Cerebellar nuclear complex (tissue), 1 donor: ENCODE data around the gene HHAT.
A peak's percentile ranks its signal among the peaks of the same experiment; 100 is the strongest.

ENCODE experiments used
- DNase-seq, 2 experiments: peaks; one replicate each; lab custom pipeline; 2025; lab: John Stamatoyannopoulos, UW

The HHAT gene

GRCh38 chr1:210440081-210440480, 111.4 kb downstream of the HHAT start:
- DNase-seq = no peak

GRCh38 chr1:210441028-210441427, 112.3 kb downstream of the HHAT start:
- no peak for DNase-seq

- no peak for DNase-seq
Observed at GRCh38 chr1:210445485-210445884, 116.8 kb downstream of the HHAT start.

- no peak for DNase-seq
Observed at GRCh38 chr1:210445931-210446330, 117.2 kb downstream of the HHAT start.

- DNase-seq = no peak
Observed at GRCh38 chr1:210446479-210446878, 117.8 kb downstream of the HHAT start.

- no peak for DNase-seq
Observed at GRCh38 chr1:210447456-210448057, 118.9 kb downstream of the HHAT start.

- peak in 1 of 2 experiments; percentile 37 for DNase-seq
Observed at GRCh38 chr1:210448297-210448892, 119.7 kb downstream of the HHAT start.

- DNase-seq = no peak
Observed at GRCh38 chr1:210455840-210456603, 127.3 kb downstream of the HHAT start.

- no peak for DNase-seq
Observed at GRCh38 chr1:210456731-210457255, 128.1 kb downstream of the HHAT start.

GRCh38 chr1:210457568-210457967, 128.9 kb downstream of the HHAT start:
- no peak for DNase-seq

GRCh38 chr1:210464519-210465039, 135.9 kb downstream of the HHAT start:
- no peak for DNase-seq

- DNase-seq = no peak
Observed at GRCh38 chr1:210465150-210465549, 136.4 kb downstream of the HHAT start.

GRCh38 chr1:210467440-210468043, 138.8 kb downstream of the HHAT start:
- DNase-seq = no peak

GRCh38 chr1:210469441-210469840, 140.7 kb downstream of the HHAT start:
- no peak for DNase-seq

GRCh38 chr1:210475321-210475720, 146.6 kb downstream of the HHAT start:
- DNase-seq = no peak

- DNase-seq = no peak
Observed at GRCh38 chr1:210475806-210476205, 147.1 kb downstream of the HHAT start.

- DNase-seq = no peak
Observed at GRCh38 chr1:210476730-210477129, 148.0 kb downstream of the HHAT start.

GRCh38 chr1:210477328-210477924, 148.7 kb downstream of the HHAT start:
- DNase-seq = peak; percentile 35 to 39

GRCh38 chr1:210478820-210479219, 150.1 kb downstream of the HHAT start:
- DNase-seq = no peak

GRCh38 chr1:210482491-210482890, 153.8 kb downstream of the HHAT start:
- DNase-seq = no peak

GRCh38 chr1:210482945-210483617, 154.4 kb downstream of the HHAT start:
- no peak for DNase-seq
